DND-41 (cell line): ENCODE results near the gene GTPBP1.
A peak's percentile ranks its signal among the peaks of the same experiment; 100 is the strongest.

Experiments
- EZH2 ChIP-seq: IDR thresholded peaks from 3 replicates; pipeline ENCODE4 v1.6.1; 2012; ENCODE audit warnings: borderline replicate concordance, low read depth, mild to moderate bottlenecking, moderate library complexity, low read length, inconsistent platforms; ENCODE audit not compliant: severe bottlenecking
- TF ChIP-seq, protein P1 (sequence below): IDR thresholded peaks from 2 replicates; pipeline ENCODE4 v1.5.1; 2012; ENCODE audit warnings: borderline replicate concordance, low read length, moderate library complexity, mild to moderate bottlenecking; ENCODE audit not compliant: poor library complexity, severe bottlenecking; ENCODE audit errors: extremely low read depth

DNA sequence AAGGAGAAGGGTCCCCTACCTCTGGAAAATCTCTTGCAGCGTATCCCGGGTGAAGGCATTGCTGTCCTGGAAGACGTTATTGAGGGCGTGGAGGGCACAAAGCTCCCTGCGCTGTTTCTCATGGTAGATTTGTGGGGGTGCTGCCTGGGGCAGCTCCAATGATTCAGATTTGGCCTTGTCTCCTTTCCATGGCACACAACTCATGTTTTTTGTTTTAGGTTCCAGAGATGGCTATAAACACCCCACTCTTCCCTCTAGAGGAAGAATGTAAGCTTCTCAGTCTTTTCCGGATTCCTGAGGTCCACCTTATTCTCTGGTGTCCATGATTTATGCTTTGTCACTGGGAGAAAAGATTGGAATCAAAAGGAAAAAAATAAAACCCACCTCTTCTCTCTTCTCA is 6.0 kb upstream of the GTPBP1 start:
- TF ChIP-seq, protein P1, sequence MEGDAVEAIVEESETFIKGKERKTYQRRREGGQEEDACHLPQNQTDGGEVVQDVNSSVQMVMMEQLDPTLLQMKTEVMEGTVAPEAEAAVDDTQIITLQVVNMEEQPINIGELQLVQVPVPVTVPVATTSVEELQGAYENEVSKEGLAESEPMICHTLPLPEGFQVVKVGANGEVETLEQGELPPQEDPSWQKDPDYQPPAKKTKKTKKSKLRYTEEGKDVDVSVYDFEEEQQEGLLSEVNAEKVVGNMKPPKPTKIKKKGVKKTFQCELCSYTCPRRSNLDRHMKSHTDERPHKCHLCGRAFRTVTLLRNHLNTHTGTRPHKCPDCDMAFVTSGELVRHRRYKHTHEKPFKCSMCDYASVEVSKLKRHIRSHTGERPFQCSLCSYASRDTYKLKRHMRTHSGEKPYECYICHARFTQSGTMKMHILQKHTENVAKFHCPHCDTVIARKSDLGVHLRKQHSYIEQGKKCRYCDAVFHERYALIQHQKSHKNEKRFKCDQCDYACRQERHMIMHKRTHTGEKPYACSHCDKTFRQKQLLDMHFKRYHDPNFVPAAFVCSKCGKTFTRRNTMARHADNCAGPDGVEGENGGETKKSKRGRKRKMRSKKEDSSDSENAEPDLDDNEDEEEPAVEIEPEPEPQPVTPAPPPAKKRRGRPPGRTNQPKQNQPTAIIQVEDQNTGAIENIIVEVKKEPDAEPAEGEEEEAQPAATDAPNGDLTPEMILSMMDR, result peak; percentile 8
- TF ChIP-seq EZH2, result no peak
